Stimulated activated CD4-positive, alpha-beta T cell treated with anti-CD3 and anti-CD28 coated beads, Interleukin-4, amount 100 ng/mL, for 48 hours (primary cell): ENCODE data around the gene SPNS2.

Experiments used
- DNase-seq, 2 donors: peaks; one replicate each; pipeline ENCODE4 v3.0.0-alpha.2; 2020; ENCODE audit warnings: low read depth in 2 of 2

SPNS2 gene

DNA sequence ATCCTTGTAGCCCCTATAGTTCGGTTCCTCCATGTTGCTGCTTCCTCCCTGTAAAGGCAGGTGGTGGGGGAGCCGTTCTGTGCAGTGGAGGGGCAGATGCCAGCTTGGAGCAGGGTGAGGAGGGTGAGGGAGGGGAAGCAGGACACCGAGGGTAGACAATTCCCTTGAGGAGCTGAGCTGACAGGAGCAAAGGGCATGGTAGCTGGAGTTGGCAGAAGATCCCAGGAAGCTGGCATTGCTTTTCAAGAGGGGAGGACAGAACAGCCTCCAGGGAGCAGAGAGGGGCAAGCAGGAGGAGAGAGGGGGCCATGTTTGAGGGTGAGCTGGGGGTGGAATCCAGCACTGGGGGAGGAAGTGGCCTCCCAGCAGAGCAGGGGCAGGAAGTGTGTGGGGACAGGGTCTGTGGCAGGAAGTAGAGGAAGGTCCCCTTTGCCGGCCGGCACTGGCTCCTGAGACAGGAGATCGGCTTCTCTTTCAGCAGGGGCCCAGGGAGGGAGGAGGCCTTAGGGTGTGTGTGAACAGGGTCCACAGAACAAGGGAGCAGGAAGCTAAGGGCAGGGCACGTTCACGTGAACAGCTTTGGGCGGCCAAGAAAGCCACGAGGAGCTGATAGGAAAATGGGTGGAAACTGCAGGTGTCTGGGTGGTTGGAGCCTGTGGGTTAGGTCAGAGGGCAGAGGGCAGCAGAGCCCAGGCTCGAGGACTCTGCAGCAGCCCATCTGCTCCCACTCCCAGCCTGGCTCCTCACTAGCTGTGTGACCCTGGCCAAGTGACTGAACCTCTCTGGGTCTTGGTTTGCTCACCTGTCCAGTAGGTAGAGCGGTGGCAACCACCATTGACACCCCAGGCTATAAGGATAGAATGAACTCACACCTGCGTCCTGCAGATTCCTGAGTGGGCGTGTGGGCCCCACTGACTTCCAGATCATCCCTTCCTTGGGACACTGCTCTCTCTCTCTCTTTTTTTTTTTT is 17.5 kb upstream of the SPNS2 start:
- peak in 1 of 2 donors; percentile 19 for DNase-seq

DNA sequence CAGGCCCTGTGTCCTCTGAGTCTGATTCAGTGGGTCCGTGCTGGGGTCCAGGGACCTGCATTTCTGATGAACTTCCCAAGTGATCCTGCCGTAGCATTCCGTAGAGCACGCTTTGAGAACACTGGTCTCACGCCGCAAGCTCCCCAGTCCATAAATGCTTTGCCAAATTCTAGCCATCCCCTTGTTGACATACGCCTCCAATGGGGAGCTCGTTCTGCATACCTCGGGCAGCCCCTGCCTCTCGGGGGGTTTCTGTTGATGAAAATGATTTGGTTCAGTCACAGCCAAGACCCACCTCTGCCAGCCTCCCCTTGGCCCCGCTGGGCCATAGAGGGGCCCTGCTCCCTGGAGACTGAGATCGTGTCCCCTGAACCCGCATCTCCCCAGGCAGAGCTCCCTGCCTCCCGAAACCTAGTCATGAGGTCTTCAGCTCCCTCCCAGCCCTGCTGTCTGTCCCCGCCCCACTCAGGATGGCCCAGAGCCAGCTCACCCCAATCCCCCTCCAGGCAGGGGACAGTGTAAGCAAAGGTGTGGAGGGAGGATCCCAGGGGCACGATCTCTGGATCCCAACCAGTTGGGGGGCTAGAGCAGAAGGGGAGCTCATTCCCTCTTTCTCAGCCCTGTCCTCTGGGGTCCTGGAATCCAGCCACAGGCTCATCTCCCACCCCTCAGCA is 16.2 kb upstream of the SPNS2 start:
- no peak for DNase-seq

DNA sequence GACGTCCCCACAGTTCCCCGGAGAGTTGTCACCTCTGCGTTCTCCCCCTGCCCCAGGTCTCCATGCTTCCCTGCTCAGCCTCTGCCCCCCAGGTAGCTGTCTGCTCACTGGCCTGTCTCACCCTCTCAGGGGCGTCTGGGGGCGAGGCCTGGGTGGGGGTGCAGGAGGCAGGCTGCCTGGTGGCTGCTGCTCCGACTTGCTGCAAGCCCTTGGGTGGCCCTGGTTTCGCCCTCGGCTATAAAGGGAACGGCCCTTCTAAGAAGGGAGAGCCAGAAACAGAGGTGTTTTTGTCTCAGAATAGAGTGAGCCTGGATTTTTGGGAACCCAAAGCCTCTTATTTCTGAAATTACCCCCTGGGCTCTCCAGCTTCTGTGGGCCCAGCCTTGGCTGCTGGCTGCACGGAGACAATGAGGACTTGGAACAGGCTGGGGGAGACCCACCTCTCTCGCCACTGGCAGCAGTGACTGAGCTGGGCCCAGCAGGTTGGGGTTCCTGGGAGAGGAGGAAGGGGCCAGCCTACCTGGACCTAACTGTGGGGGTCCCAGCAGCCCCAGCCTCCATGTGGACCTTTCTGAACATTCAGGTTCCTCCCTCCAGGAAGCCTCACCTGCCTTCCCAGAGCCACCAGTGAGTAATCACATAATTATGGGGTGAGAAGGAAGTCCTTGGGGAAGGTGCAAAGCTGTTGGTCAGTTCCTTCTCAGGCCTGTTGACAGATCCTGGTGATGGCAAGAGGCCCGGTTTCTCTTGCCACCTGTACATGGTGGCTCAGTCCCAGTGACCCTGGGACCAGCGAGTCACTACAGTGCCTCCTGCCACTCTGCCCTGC is 15.5 kb upstream of the SPNS2 start:
- no peak for DNase-seq

DNA sequence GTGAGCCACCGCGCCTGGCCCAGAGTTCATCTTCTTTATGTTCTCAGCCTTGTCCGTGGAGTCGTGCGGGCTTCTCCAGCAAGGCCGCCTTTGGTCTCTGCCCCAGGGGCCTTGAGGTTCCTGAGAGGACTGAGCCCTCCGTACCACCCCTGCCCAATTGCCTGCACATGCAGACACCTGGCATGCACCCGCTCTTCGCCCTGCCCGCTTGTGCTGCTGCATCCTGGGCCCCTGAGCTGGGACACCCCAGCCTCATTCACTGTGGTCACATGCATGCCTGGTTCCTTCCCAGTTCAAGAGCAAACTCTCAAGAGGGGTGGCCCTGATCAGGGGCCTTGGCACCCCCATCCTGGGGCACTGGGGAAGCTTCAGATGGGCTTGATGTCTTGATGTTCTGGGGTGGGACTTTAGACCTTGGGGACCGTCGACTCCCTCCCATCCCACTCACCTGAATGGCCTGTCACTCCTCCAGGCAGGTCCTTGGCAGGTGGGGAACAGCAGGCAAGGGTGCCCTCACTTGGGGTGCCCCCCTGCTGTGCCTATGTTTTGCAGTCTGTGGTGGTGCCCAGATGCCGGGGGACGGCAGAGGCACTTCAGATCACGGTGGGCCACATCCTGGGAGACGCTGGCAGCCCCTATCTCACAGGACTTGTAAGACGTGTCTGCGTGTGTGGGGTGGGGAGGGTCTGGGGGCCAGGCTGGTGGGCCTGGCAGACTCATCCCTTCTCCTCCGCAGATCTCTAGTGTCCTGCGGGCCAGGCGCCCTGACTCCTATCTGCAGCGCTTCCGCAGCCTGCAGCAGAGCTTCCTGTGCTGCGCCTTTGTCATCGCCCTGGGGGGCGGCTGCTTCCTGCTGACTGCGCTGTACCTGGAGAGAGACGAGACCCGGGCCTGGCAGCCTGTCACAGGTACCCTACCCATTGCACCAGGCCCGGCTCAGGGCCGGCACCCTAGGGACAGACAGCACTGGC is 12.7 kb upstream of the SPNS2 start:
- peak; percentile 37 to 45 for DNase-seq

DNA sequence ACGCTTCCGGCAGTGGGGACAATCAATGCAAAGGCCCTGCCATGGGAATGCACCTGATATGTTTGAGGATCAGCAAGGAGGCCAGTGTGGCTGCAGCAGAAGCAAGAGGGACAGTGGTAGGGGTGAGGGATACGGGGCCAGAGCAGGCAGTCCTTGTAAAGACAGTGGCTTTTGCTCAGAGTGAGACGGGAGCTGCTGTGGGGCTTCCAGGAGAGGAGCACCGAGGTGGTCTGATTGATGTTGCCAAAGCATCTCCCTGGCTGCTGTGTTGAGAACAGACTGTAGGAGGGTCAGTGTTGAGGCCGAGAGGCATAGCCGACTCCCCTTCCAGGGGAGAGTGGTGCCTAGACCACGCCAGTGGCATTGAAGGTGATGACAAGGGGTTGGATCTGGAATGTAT is 11.4 kb upstream of the SPNS2 start:
- DNase-seq: no peak

DNA sequence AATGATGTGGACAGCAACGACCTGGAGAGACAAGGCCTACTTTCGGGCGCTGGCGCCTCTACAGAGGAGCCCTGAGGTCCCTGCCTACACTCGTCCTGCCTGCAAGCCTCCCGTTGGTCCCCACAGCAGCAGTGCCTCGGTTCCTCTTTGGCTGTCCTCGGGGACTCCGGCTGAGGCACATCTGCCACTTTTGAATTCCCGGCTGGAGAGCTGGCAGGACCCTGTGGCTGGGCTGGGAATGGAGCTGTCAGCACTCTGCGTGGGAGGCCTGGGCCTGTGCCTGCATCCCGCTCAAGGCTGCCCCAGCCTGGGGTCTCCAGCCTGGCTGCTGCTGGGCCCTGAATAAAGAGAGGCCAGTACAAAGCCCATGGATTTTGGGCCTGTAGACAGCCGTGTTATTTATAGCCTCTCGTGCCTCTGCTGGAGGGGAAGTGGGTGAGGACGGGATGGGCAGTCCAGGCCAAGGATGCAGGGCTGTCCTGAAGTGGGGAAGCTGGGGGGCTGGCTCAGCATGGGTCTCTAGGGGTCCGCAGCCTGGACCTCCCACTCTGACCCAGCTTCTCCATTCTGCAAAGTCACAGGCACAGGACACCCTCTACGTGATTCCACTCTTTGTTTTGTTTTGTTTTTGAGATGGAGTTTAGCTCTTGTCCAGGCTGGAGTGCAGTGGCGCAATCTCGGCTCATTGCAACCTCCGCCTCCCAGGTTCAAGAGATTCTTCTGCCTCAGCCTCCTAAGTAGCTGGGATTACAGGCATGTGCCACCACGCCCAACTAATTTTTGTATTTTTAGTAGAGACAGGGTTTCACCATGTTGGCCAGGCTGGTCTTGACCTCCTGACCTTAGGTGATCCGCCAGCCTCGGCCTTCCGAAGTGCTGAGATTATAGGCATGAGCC is 10.6 kb upstream of the SPNS2 start:
- no peak for DNase-seq

DNA sequence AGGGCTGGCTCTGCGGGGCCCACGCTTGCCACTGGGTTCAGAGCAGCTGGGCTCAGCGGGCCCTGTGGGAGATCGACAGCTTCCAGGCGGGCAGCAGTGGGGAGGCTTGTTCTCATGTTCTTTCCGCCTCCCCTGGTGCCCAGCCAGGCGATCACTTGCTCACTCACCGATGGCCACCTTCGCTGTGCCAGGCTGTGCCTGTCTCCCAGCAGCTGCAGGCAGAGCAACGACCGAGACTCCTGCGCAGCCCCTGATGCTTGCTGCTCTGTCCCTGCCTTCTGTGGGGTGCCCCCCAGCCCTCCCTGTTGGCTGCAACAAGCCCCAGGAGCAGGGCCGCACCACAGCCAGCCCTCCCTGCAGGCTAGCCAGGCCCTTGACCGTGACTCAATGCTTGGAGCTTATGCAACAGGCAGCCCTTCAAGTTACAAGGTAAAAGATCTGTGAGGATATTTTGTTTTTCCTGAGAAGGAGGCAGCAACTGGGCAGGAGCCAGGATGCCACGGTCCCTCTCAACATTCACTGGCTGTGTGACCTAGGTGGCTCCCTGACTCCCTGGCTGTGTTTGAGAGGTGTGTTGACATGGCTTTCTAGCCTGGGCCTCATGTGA is 9.6 kb upstream of the SPNS2 start:
- no peak for DNase-seq

DNA sequence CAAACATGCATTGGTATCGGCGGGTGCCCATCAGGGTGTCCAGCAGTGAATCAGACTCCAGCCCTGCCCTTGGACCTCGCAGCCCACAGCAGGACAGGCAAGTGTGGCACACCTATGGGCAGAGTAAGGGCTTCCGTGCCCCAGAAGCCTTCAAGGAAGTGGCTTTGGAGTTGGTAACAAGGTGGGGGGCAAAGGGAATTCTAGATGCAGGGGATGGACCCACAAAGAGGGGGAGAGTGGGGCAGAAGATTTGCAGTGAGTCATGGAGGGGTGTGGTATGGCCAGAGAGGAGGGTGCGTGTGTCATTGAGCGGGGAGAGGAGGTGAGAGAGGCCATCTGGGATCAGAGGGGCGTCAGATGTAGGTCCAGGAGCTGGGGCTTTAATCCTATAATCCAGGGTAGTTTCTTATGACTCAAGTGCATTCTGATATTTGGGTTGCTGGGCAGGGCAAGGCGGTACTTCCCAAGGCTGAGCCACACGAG is 8.5 kb upstream of the SPNS2 start:
- no peak for DNase-seq

DNA sequence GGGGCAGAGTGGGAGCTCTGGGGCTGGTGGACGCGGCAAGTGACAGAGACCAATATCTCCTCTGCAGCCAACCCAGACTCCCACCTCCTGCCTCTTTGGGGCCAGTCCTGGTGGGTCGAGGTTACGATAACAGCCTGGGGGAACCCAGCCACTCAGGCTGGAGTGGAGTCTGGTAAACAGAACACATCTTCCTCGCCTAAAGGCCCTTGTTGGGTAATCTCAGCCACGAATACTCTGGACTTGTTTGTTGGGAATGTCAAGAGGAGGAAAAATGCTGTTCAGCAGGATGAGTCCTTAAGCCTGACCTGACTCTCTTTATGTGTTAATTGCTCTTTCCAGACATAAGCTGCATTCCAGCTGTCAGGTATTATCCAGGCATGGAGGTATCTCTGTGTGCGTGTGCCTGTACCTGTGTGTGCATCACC is 8.0 kb upstream of the SPNS2 start:
- DNase-seq: no peak

DNA sequence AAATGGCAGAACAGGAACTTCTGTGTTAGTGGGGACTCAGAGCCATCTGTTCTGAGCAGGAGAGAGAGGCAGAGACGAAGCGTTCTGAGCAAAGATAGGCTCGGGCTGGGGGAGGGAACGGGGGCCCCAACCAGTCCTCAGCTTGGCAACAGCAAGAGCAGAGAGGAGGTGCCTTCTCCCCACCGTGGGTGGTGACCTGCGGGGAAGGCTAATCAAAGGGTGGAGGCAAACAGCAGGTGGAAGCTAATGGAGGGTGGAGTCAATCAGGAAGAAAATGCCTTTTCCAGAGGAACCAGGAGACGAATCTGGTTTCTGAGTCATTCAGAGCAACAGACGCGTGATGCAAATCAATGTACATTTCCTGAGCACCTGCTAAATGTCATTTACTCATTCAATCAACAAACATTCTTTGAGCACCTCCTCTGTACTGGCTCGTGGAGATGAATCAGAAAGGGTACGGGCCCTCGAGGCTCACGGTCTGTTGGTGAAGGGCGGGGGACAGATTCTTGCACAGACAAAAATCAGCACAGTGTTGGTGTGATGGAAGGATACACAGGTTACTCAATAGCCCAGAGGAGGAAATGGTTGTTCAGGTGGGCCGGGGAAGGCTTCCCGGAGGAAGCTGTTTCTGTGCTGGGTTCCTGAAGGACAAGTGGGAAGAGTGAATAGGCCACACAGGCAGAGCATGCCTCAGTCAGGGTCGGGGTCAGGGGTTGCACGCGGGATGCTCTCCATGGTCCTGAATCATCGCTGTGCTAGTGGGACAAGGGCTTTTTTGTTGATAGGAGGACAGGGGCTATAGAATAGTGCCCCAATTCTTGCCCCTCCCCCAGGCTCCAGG is 5.7 kb upstream of the SPNS2 start:
- DNase-seq: no peak

DNA sequence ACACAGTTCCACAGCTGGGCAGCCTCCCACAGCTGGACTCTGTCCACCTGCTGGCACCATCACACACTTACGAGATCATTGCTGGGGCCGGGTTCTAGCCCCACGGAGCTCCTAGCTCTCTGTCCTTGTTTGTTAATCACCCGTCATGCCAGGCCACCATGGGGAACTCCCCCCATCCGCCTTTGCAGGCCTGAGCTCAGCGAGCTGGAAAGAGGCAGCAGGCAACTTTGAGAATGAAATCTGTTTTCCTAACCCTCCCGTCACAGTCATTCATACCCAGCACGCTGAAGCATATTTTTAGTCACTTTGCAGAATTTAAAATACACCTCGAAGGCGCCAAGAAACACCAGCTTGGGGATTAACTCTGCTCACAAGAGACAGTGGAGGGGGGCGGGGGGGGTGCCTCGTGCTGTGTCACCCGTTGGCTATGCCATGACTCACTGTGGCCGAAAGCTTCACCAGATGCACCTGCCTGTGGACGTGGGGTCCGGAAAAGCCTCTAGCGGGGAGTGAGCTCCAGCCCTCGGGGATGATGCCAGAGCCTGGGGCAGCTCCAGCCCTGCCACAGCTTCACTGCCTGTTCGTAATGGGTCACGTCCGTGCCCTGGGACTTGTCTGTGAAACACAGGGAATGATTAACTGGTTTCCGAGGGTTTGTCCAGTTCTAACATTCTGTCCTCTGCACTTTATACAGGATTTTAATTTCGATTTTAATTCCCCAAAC is 1.4 kb upstream of the SPNS2 start:
- no peak for DNase-seq

DNA sequence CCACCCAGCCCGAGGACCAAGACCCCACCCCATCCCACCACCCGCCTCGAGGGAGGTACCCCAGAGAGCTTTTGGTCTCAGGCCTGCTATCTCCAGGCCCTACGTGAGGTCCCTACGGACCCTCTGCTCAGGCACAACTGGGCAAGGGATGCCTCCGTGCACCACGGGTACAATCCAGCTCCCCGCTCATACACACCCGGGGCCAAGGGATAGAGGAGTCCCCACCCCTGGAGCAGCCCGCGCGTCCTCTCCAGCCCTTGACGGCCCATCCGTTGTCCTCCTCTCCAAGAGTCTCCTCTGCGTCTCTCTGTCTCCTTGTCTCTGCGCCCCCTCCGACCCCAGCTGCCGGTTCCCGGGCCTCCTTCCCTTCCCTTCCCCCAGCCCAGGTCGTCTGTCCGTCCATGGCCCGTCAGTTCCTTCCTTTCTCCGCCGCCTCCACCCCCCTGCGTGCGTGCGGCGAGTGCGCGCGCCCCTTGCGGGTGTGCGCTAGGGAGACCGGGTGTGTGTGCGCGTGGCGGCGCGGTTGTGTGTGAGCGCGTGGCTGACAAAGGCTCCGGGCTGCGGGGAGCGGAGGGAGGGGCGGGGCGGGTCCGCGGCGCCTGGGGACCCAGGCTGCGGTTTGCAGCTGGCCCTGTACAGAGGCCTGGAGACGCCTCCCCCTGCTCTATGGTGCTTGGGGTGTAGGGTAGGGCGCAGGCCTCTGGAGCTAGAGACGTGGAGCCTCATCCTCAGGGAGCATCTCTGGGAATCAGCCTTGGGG is 930 bp downstream of the SPNS2 start:
- no peak for DNase-seq

DNA sequence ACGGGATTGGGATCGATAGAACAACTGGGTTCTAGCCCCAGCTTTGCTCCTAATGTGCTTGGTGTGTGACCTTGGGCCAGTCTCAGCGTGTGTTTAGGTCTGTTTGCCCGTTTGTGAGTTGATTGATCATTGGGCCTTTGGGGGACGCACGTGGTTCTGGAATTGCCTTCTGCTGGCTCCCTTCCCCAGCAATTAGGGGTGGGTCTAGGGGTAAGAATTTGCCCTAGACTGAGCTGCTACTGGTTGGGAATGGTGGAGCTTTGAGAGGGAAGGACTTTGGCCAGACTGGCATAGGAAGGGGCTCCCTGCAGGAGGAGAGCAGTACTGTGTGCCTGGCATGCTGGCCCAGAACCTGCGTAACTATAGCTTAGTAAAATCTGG is 1.5 kb downstream of the SPNS2 start:
- no peak for DNase-seq

DNA sequence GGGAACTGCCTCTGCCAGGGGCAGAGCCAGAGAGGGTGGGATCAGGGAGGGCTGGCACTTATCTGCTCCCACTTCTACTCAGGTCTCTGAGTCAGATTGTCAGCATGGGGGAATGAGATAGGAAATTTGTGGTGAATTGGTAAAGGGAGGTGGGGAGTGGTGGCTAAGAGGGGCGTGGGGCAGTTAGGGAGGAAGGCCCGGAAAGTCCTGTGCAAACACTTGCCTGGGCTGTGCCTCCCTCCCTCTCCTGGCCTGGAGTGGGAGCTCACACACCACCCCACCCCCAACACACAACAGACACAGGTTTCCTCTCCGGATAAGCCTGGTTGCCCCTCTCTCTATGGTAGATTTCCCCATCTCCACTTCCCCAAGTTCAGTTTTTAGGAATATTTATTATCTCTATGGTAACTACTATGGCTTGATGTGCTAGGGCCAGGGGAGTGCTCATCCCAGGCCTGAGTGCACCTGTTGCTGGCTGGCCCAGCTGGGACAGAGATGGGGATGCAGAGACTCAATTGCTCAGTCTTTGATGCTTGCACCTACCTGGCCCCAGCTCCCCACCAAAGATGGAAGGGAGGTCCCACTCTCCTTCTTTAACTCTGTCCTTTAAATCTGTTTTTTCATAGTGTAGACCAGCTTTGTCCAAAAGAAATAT is 2.7 kb downstream of the SPNS2 start:
- no peak for DNase-seq

DNA sequence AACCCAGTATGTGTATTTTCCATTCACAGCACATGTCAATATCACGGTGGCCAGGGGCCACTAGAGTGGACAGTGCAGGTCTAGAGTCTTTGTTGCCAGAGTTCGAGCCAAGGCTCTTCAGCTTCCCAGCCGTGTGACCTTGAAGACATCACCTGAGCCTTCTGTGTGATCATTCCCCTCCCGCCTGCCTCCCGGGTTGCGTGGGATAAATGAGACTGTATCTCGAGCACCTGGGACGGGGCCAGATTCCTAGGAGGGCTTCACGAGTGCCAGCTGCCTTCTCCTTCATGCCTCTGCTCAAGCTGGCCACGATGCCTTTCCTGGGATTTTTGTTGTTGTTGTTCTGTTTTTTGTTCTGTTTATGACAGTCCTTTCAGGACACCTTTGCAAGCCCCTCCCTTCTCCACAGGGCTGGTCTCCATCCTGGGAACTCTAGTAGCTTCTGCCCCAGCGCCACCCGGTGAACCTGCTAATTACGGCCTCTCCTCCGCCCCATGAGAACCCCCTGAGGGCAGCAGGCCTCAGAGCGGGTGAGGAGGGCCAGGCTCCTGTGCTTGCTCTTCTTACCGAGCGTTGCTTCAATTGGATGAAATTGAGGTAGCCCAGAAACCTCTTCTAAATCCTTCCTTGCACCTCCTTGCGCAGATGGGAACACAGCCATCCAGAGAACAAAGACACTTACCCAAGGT is 3.9 kb downstream of the SPNS2 start:
- DNase-seq: no peak
